Transverse colon (tissue), 4 donors: ENCODE measurements around the gene MAP4K4. TPM values are rescaled to one million over a fixed set of nuclear protein-coding genes. Genes with fewer than 3 reads are reported as not detected.

Experiments used
- DNase-seq: peaks from one replicate; pipeline ENCODE4 v3.0.0-alpha.2; 2019
- H3K27ac ChIP-seq, 4 donors: fragments of 200-600 bp; sonication (generic); 2 replicates each; pipeline ENCODE4 v1.5.1; 2016 to 2018; ENCODE audit warnings: inconsistent platforms in 4 of 4
- H3K27me3 ChIP-seq: fragments of 200-600 bp; sonication (generic); 2 replicates; pipeline ENCODE4 v1.5.1; 2017; ENCODE audit warnings: inconsistent platforms
- H3K36me3 ChIP-seq, 4 donors: fragments of 200-600 bp; sonication (generic); 2 replicates each; pipeline ENCODE4 v1.5.1; 2017 to 2019; ENCODE audit warnings: inconsistent platforms in 4 of 4
- H3K4me1 ChIP-seq, 4 donors: fragments of 200-600 bp; sonication (generic); 2 replicates each; pipeline ENCODE4 v1.5.1; 2017 to 2020; ENCODE audit warnings: inconsistent platforms in 4 of 4
- H3K4me3 ChIP-seq, 4 donors: fragments of 200-600 bp; sonication (generic); 1 replicate in 1 of 4; 2 replicates in 3 of 4; pipeline versions ENCODE4 v1.5.1 to v1.6.1; 2017 to 2019; ENCODE audit warnings: inconsistent platforms in 4 of 4
- H3K9me3 ChIP-seq, 2 donors: fragments of 200-600 bp; sonication (generic); 2 replicates each; pipeline ENCODE4 v1.5.1; 2017 to 2019; ENCODE audit warnings: inconsistent platforms in 2 of 2
- CTCF ChIP-seq, 5 experiments: fragments of 200-600 bp in 3 of 5; fragments of 450-650 bp in 2 of 5; sonication (generic) in 3 of 5; IDR thresholded peaks; 1 replicate in 2 of 5; 2 replicates in 3 of 5; pipeline ENCODE4 v1.5.1; 2016 to 2017; ENCODE audit warnings: antibody characterized with exemption in 5 of 5, inconsistent platforms in 3 of 5, mild to moderate bottlenecking in 2 of 5, moderate library complexity in 1 of 5
- EP300 ChIP-seq: sonication (generic); formaldehyde crosslinking; IDR thresholded peaks from one replicate; pipeline ENCODE4 v1.6.1; 2017; ENCODE audit warnings: antibody characterized with exemption, low read depth
- POLR2A ChIP-seq: fragments of 450-650 bp; IDR thresholded peaks from one replicate; pipeline ENCODE4 v1.6.1; 2016; ENCODE audit warnings: antibody characterized with exemption, mild to moderate bottlenecking, moderate library complexity
- POLR2AphosphoS5 ChIP-seq, 3 donors: sonication (generic); formaldehyde crosslinking; IDR thresholded peaks; one replicate each; pipeline ENCODE4 v1.6.1; 2016; ENCODE audit warnings: antibody characterized with exemption in 3 of 3
- WGBS, 2 donors: methylation state at CpG; one replicate each; pipeline ENCODE4 v1.1.5; 2018; ENCODE audit warnings: low coverage in 1 of 2; 5-methylcytosine and 5-hydroxymethylcytosine counted together
- in situ Hi-C, 4 donors: fragments of 200-750 bp; cut with MboI; loops; one replicate each; pipeline versions ENCODE4 v1.15.0 to v1.15.1; 2017; ENCODE audit warnings: low sequenced_read_pairs in 3 of 4, low pct_ligation_motif_present in 1 of 4, low pct_unique_long_range_greater_than_20kb in 1 of 4
- intact Hi-C: fragments of 100-400 bp; cut with DNase I; formaldehyde crosslinking; loops from one replicate; pipeline ENCODE4 v1.15.1; 2023; ENCODE audit warnings: low total_unique reads
- total RNA-seq, 4 donors: library from RNA; depleted of rRNA; stranded (reverse); fragments of >200 nt; gene quantifications; one replicate each; pipeline ENCODE4 v1.1.0, GENCODE V29; 2016

The MAP4K4 gene
- total RNA-seq, 4 donors from 2014 or later = 20.3 to 42.3 (median 29.6) TPM

DNA sequence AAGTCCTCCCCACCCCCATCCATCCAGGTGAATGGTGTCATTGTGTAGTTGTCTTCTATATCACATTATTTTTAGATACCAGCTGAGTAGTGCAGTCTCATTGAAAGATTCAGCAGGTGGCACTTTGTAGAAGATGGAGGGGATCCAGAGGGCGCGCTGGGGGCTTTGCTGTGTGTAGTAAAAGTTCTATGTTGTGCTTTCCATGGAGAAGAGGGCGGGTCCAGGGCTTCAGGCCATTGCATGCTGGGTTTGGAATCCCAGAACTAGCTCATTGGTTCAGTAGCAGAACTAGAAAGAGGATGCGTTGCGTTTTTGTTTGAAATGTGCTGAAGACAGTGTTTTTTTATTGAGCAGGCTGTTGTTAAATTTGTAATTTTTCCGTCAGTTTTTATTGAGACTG is 120.0 kb downstream of the MAP4K4 start:
- Histone ChIP-seq H3K27me3 (no peaks in the 10 kb centered on the region), H3K27ac (no peak overlapping the region), H3K4me3 (no peak overlapping the region), H3K36me3 (no peaks in the 10 kb centered on the region), H3K4me1 (peaks cover 12 to 37% (median 13%) of the 10 kb centered on the region in 4 donors), H3K9me3 (no peaks in the 10 kb centered on the region)
- no peak for DNase-seq
- intact Hi-C loops (no loop called here), in situ Hi-C loops (loop anchor here in 1 of 4 donors (25.0 kb wide), 1 partner anchor 130 kb away; the partner anchor contains the start of gene MAP4K4)
- 90 to 94% methylated on average over 6 of the region's 6 CpGs for WGBS, 2 donors
- TF ChIP-seq POLR2A = no peak
- TF ChIP-seq POLR2AphosphoS5 (IDR thresholded peaks at IDR 0.05) = no peak
- no peak for TF ChIP-seq CTCF (IDR thresholded peaks at IDR 0.05)
- no peak for TF ChIP-seq EP300

DNA sequence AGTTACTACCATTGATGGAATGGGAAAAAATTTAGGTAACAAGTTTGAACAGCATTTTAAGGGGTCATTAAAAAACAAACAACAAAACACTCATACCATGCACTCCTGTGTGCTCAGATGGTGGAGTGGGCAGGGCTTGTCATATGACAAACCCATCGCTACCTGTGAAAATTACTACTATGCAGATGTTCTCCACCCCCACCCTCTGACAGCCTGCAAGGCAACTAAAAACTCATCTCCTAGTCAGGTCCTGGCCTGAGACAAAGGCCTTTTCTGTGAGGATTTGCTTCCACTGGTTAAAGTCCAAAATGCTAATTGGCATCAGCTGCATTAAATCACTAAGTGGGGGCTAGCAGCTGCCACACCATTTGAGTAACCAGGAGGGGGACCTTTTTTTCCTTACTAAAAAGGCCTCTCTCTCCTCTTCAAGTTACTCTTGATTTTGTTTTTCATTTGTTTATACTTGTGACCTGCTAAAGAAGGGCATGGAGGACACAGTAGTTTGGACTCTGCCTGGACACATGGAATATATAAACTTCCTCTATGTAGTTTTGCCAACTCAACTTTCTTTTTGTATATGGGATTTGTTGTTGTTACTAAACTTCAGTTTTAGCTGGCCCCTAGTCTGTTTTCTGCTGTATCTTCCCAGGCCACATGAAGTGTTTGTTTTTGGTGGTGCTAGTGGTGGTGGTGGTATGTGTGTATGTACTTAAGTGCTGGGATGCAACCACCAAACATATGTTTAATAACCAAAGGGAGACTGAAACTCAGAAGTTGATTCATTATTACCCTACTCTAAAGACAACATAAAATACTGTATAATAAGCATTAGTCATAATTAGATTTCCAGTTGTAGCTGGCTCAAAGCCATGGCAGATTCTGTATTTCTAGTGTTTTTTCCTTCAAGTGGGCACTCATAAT is 121.3 kb downstream of the MAP4K4 start:
- Histone ChIP-seq H3K27me3 (no peaks in the 10 kb centered on the region), H3K9me3 (no peaks in the 10 kb centered on the region), H3K36me3 (no peaks in the 10 kb centered on the region), H3K27ac (no peak overlapping the region), H3K4me1 (peaks cover 12 to 49% (median 21%) of the 10 kb centered on the region in 4 donors), H3K4me3 (no peak overlapping the region)
- 40% methylated on average over 1 of the region's 1 CpG for WGBS, 2 donors
- intact Hi-C loops (no loop called here), in situ Hi-C loops (loop anchor here in 1 of 4 donors (25.0 kb wide), 1 partner anchor 131 kb away; the partner anchor contains the start of gene MAP4K4)
- no peak for DNase-seq
- TF ChIP-seq POLR2AphosphoS5 (IDR thresholded peaks at IDR 0.05) (no peak), EP300 (no peak), POLR2A (no peak), CTCF (IDR thresholded peaks at IDR 0.05) (no peak)

- 76% methylated on average over 4 of the region's 4 CpGs; no CpG with 5 or more reads in 1 of the 2 donors for WGBS, 2 donors
- Histone ChIP-seq H3K36me3 (no peaks in the 10 kb centered on the region), H3K9me3 (no peaks in the 10 kb centered on the region), H3K4me3 (no peak overlapping the region), H3K4me1 (peaks cover 12 to 48% (median 20%) of the 10 kb centered on the region in 4 donors), H3K27ac (no peak overlapping the region), H3K27me3 (no peaks in the 10 kb centered on the region)
- intact Hi-C loops = no loop called here
- no peak for DNase-seq
- in situ Hi-C loops = loop anchor here in 3 of 4 donors (10.0 to 25.0 kb wide), 3 partner anchors 126 to 406 kb away; partner anchors contain the start of gene MAP4K4 (in 3 of the 3)
- no peak for TF ChIP-seq POLR2A
- TF ChIP-seq EP300 = no peak
- no peak for TF ChIP-seq POLR2AphosphoS5 (IDR thresholded peaks at IDR 0.05)
- TF ChIP-seq CTCF (IDR thresholded peaks at IDR 0.05) = no peak
Observed at GRCh38 chr2:101820519-101820918, 123.0 kb downstream of the MAP4K4 start.

DNA sequence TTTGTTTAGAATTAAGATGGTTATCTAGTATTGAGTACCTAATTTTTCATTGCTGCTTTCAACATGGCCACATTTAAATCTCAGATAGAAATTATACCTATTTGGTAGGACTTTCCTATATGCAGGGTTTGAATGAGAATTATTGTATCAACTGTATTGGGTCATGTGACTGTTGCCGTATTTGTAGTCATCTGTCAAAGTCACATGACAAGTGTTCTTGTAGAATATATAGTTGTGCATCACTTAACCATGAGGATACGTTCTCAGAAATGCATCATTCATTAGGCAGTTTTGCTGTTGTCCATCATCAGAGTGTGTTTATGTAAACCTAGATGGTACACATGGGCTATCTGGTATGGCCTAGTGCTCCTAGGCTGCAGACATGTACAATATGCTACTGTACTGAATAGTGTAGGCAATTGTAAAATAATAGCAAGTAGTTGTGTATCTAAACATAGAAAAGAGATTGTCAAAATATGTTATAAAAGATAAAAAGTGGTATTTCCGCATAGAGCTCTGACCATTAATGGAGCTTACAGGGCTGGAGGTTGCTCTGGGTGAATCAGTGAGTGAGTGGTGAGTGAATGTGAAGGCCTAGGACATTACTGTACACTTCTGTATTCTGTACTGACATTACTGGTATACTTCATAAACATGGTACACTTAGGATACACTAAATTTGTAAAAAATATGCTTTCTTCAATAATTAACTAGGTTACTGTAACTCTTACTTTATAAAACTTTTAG is 123.7 kb downstream of the MAP4K4 start:
- no peaks in the 10 kb centered on the region for H3K27me3 ChIP-seq
- H3K27ac ChIP-seq = no peak overlapping the region
- H3K4me3 ChIP-seq = no peak overlapping the region
- intact Hi-C loops = no loop called here
- 87 to 95% methylated on average over 3 of the region's 3 CpGs for WGBS, 2 donors
- no peak for DNase-seq
- H3K4me1 ChIP-seq = peaks cover 10 to 41% (median 18%) of the 10 kb centered on the region in 4 donors
- in situ Hi-C loops = loop anchor here in 3 of 4 donors (10.0 to 25.0 kb wide), 3 partner anchors 126 to 406 kb away; partner anchors contain the start of gene MAP4K4 (in 3 of the 3)
- no peaks in the 10 kb centered on the region for H3K36me3 ChIP-seq
- TF ChIP-seq EP300 = no peak
- no peak for TF ChIP-seq POLR2AphosphoS5 (IDR thresholded peaks at IDR 0.05)
- no peaks in the 10 kb centered on the region for H3K9me3 ChIP-seq
